Central memory CD8-positive, alpha-beta T cell (primary cell): Measurements from ENCODE around the gene FAM78A.

ENCODE experiments used
- ATAC-seq: fragments of 150-1000 bp; cut with Tn5 transposase; replicated peaks from 2 replicates; pipeline ENCODE4 v1.10.0; 2022; ENCODE audit warnings: mild to moderate bottlenecking, moderate FRiP score, moderate number of reproducible peaks; ENCODE audit not compliant: poor library complexity, severe bottlenecking; ENCODE audit errors: extremely low read depth
- DNase-seq, 2 donors: peaks; one replicate each; pipeline ENCODE4 v3.0.0; 2021; ENCODE audit warnings: low spot score in 2 of 2
- H3K27ac Mint-ChIP-seq: one replicate; pipeline ENCODE4 v1.8.0; 2022; ENCODE audit warnings: low read depth, mild to moderate bottlenecking, moderate library complexity, mixed read lengths
- H3K27me3 Mint-ChIP-seq: one replicate; pipeline ENCODE4 v1.8.0; 2022; ENCODE audit warnings: mixed read lengths
- H3K36me3 Mint-ChIP-seq: one replicate; pipeline ENCODE4 v1.8.0; 2022; ENCODE audit warnings: mild to moderate bottlenecking, moderate library complexity, mixed read lengths; ENCODE audit not compliant: insufficient read depth
- H3K4me1 Mint-ChIP-seq: one replicate; pipeline ENCODE4 v1.8.0; 2022; ENCODE audit warnings: mixed read lengths
- H3K4me3 Mint-ChIP-seq: one replicate; pipeline ENCODE4 v1.8.0; 2022; ENCODE audit warnings: mild to moderate bottlenecking, moderate library complexity, mixed read lengths
- H3K9me3 Mint-ChIP-seq: one replicate; pipeline ENCODE4 v1.8.0; 2022; ENCODE audit warnings: mixed read lengths

FAM78A gene

DNA sequence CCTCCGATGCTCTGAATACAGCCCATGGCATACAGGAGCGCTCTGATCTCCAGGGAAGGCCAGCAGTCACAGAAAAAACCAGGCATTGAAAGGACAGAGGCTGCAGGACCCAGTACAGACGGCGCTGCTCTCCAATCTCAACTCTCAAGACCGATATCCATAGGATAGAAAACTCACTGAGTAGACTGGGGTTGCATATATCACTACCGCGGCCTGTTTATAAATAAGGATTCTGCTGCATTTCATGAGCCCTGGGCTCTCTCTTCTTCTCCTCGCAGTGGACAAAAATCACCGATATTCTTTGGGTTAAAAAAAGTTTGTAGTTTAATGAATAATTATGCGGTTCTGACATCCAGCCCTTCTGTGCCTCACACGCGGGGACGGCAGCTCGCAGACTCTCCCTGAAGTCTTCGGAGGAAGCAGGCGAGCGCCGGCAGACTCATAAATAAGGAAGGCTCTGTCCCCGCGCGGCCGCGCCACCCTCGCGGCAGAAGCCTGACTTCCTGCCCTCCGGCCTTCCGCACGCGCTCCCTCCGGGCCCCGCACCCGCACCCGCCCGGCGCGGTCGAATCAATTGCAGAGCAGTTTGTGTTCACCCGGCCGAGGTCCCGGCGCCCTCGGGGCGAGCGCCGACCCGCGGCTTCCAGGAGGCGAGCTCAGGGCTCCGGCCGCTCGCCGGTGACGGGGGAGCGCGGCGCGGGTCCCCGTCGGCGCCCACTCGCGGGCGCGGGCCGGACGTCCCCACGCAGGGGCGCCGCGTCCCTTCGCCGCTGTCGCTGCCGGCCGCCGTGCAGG is at the start of gene FAM78A:
FAM78A (minus strand) TSS at position 417 of the 795 bp plus-strand sequence; CDS start at position 86, 331 bp downstream.
- Mint-ChIP-seq H3K27ac (peak within 1 kb of the TSS; percentile 94), H3K4me1 (peaks cover 33% of the 10 kb centered on the region), H3K27me3 (no peaks in the 10 kb centered on the region), H3K9me3 (no peaks in the 10 kb centered on the region), H3K36me3 (peaks cover 40% of the 10 kb centered on the region), H3K4me3 (peak within 1 kb of the TSS; percentile 93)
- peak; percentile 7 for ATAC-seq
- no peak for DNase-seq

DNA sequence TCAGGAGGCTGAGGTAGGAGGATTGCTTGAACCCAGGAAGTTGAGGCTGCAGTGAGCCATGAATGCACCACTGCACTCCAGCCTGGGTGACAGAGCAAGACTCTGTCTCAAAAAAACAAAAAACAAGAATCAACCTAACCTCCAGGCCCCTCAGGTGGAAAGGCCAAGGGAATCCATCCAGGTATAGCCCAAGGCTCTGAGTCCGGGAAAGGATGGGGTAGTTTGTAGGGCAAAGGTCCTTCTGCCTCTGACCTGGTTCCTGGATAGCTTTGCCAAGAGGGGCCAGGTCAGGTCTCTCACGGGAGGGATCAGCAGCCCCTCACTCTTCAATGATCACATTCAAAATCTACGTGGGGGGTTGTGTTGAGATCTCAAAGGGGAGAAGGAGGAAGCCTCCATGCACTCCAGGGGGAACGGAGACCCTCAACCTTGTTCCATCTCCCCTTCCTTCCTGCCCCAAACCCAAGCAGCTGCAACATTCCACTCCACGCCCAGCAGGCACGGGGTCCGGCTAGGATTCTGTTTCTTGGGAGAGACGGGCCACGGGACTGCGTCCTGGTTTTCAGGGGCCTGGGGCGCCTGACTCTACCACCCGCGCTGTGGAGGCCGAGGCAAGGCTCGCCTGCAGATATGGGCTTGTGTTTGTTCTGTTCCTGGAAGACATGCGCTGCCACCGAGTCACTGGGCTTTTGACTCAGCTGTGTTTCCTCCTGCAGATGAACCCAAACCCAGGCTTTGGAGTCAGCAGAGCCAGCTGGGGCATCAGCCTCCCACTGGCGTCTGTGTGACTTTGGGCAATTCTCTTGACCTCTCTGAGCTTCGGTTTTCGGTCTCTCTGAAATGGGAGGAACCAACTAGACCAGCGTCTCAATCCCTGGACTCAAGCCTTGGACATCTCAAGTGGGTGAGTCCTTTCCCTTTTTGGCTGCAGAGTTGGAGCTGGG is 48.7 kb upstream of the FAM78A start:
- ATAC-seq (no peak), DNase-seq (no peak)
- H3K4me1 Mint-ChIP-seq = no peaks in the 10 kb centered on the region
- H3K9me3 Mint-ChIP-seq = no peaks in the 10 kb centered on the region
- H3K27me3 Mint-ChIP-seq = no peaks in the 10 kb centered on the region
- no peak overlapping the region for H3K27ac Mint-ChIP-seq
- peaks cover 3% of the 10 kb centered on the region for H3K36me3 Mint-ChIP-seq
- H3K4me3 Mint-ChIP-seq = no peak overlapping the region

DNA sequence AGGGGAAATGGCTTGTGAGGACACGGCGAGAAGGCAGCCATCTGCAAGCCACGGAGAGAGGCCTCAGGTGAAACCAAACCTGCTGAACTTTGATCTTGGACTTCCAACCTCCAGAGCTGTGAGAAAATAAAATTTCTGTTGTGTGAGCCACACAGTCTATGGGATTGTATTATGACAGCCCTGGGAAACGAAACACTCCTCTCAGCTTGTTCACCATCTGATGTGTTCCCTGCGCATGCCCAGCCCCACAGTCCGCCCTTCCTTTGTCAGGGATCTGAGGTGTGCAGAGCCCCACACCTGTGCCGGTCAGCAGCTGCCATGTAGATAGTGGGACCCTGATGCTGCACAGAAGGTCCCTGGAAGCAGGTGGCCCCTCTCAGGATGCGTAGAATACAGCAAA is 47.3 kb upstream of the FAM78A start:
- H3K4me3 Mint-ChIP-seq = no peak overlapping the region
- ATAC-seq = no peak
- H3K27me3 Mint-ChIP-seq = no peaks in the 10 kb centered on the region

GRCh38 chr9:131320031-131320685 is 43.8 kb upstream of the FAM78A start:
- no peak for DNase-seq
- no peaks in the 10 kb centered on the region for H3K27me3 Mint-ChIP-seq
- no peaks in the 10 kb centered on the region for H3K9me3 Mint-ChIP-seq
- no peak overlapping the region for H3K4me3 Mint-ChIP-seq
- no peak overlapping the region for H3K27ac Mint-ChIP-seq
- peaks cover 1% of the 10 kb centered on the region for H3K36me3 Mint-ChIP-seq
- H3K4me1 Mint-ChIP-seq = no peaks in the 10 kb centered on the region
- no peak for ATAC-seq

More for the DNA sequence above, 47.3 kb upstream of the FAM78A start:
- Mint-ChIP-seq H3K9me3 (no peaks in the 10 kb centered on the region), H3K27ac (no peak overlapping the region), H3K36me3 (peaks cover 3% of the 10 kb centered on the region), H3K4me1 (no peaks in the 10 kb centered on the region)
- DNase-seq = no peak

- no peak overlapping the region for H3K4me3 Mint-ChIP-seq
- no peak overlapping the region for H3K27ac Mint-ChIP-seq
- ATAC-seq = no peak
- H3K27me3 Mint-ChIP-seq = no peaks in the 10 kb centered on the region
- no peak for DNase-seq
- H3K36me3 Mint-ChIP-seq = peaks cover 1% of the 10 kb centered on the region
- H3K4me1 Mint-ChIP-seq = no peaks in the 10 kb centered on the region
- H3K9me3 Mint-ChIP-seq = no peaks in the 10 kb centered on the region
These were observed 43.2 kb upstream of the FAM78A start for GRCh38 chr9:131319486-131319885.

- no peak overlapping the region for H3K4me3 Mint-ChIP-seq
- H3K27ac Mint-ChIP-seq = no peak overlapping the region
- H3K9me3 Mint-ChIP-seq = no peaks in the 10 kb centered on the region
- no peaks in the 10 kb centered on the region for H3K4me1 Mint-ChIP-seq
- H3K27me3 Mint-ChIP-seq = no peaks in the 10 kb centered on the region
- DNase-seq = no peak
- ATAC-seq = no peak
- H3K36me3 Mint-ChIP-seq = peaks cover 1% of the 10 kb centered on the region
These were observed 42.1 kb upstream of the FAM78A start for GRCh38 chr9:131318231-131319085.

DNA sequence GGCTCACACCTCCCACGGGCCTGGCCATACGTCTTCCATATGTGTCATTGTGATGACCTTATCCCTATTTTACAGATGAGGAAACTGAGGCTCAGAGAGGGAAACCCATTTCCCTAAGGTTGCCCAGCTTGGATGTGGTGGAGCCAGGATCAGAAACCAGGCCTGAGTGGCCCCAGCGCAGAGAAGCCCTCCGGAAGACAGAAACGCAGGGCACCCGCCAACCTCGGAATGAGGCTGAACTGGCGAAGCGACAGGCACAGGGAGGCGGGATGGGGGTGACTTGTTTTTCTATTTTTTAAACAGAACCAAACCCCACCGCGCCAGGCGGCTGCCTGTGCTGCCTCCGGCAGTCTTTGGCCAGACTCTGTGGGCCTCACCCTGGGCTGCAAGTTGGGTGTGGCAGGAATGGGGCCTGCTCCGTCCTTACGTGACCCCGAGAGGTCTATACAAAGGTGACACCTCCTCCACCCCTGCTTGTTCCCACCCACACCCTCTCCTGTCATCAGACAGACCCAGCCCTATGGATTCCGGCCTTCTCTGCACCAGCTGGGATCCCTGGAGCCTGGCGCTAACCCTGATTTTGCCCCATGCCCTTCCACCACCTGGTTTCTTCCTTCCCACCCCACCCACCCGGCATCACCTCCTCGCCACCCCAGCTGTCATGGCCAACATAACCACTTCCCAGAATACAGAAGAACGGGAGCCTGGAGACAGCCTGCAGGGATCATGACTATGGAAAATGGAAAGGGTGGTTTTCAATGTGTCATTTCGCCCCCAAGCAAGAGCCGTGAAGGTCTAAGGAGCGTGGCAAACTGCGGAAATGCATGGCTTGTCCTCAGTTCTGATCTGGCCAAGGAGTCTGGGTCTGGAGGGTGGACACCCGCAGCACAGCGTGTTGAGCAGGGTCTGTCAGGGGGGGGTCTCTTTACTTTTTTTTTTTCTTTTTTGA is 36.8 kb upstream of the FAM78A start:
- Mint-ChIP-seq H3K4me3 (no peak overlapping the region), H3K27me3 (no peaks in the 10 kb centered on the region), H3K4me1 (peaks cover 11% of the 10 kb centered on the region), H3K9me3 (no peaks in the 10 kb centered on the region), H3K27ac (no peak overlapping the region), H3K36me3 (no peaks in the 10 kb centered on the region)
- DNase-seq (no peak), ATAC-seq (no peak)

DNA sequence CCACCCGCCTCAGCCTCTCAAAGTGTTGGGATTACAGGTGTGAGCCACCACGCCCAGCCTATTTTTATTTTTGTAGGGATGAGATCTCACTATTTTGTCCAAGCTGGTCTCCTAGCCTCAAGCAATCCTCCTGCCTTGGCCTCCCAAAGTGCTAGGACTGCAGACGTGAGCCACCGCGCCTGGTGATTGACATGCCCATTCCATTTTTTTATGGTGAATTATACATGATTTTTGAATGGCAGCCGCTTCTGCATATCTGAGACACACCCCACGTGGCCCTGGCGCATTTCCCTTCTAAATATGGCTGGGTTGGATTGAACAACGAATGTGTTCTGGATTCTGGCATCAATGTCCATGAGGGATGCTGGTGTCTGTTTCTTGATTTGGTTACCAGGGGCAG is 35.9 kb upstream of the FAM78A start:
- ATAC-seq = no peak
- Mint-ChIP-seq H3K4me3 (no peak overlapping the region), H3K9me3 (no peaks in the 10 kb centered on the region), H3K36me3 (no peaks in the 10 kb centered on the region), H3K4me1 (peaks cover 11% of the 10 kb centered on the region), H3K27ac (no peak overlapping the region), H3K27me3 (no peaks in the 10 kb centered on the region)
- DNase-seq = no peak

DNA sequence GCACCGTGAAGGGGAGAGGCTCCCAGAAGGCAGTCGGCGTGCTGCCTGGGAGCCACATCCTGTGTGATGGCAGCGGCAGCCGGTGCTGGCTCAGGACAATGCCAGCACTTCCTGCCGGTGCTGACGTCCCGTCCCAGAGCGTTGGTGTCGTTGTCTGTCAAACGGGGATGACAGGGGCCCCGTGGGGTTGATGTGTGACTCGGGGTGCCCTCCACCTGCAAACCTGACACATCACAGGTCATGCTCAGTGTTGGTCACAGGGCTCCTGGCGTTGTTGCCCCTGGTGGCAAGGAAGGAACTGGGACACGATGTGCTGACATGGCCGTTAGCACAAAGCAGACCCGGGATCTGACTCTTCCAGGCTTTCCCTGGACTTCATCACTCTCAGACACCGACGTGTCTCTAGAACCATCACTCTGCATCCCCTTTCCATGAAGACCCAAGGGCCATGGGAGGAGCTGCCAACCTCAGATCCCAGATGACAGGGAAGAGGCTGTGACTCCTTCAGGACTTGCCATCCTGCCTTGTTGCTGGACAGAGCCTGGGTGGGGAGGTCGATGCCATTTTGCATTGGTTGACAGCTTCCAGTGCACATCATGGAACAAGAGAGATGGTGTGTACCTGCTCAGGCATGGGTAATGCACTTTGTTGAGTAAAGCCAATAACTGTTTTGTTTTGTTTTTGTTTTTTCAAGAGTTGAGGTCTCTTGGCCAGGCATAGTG is 34.7 kb upstream of the FAM78A start:
- peak overlapping the region; percentile 64 for H3K27ac Mint-ChIP-seq
- H3K4me3 Mint-ChIP-seq = peak overlapping the region; percentile 67
- no peaks in the 10 kb centered on the region for H3K9me3 Mint-ChIP-seq
- H3K4me1 Mint-ChIP-seq = peaks cover 11% of the 10 kb centered on the region
- no peaks in the 10 kb centered on the region for H3K36me3 Mint-ChIP-seq
- DNase-seq (peak; percentile 49 to 77), ATAC-seq (peak; percentile 99)
- H3K27me3 Mint-ChIP-seq = no peaks in the 10 kb centered on the region

- H3K27ac Mint-ChIP-seq = peak overlapping the region; percentile 64
- ATAC-seq = no peak
- no peaks in the 10 kb centered on the region for H3K9me3 Mint-ChIP-seq
- no peaks in the 10 kb centered on the region for H3K36me3 Mint-ChIP-seq
- no peak overlapping the region for H3K4me3 Mint-ChIP-seq
- no peak for DNase-seq
- H3K27me3 Mint-ChIP-seq = no peaks in the 10 kb centered on the region
- peaks cover 11% of the 10 kb centered on the region for H3K4me1 Mint-ChIP-seq
These were observed 33.4 kb upstream of the FAM78A start for GRCh38 chr9:131309530-131310276.
